ENCODE measurements around the gene RSKR. TPM values are rescaled to one million over a fixed set of nuclear protein-coding genes. Genes with fewer than 3 reads are reported as not detected.

Gene RSKR
- total and polyA plus RNA-seq, 9 of the 15 experiments (the other 6 are each of a cell fraction or from before 2014, with no cell fraction given), result 1.4 to 42.3 (median 16.2) TPM

DNA sequence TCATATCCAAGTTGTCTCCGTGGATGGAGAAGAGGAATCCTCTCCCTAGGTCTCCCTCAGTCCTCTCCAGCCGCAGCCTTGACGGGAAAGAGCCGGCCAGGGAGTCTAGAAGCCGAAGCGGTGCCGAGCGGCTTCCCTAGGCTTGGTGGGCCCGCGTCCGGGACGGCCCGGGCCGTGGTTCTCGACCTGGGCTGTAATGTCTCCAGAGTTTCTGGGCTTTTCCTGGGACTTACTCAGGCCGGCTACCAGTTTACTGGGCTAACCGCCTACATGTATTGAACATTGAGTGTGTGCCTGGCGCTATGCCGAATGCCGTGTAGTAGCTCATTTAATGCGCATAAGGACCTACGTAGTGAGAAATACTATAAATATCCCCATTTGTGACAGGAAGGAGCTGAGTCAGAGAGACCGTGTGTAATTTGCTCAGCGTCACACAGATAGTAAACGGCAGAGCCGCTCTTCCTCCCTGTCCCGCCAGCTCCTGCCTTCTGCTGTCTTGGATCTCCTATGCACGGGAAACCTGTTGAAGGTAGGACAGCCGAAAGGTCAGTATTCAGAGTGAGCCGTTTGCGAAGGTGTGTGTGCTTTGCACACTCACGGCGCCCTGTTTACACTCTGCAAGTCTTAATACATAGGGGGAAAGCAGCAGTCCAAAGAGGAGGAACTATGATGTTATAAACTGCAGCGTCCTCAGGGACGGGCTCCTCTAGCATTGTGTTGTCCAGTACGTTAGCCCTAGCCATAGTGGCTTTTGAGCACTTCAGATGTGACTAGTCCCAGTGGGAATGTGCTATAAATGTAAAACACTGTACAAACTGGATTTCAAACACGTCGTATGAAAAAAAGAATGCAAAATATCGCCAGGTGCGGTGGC lies 14.4 kb downstream of the RSKR start (continued):
- TF ChIP-seq, protein P1, sequence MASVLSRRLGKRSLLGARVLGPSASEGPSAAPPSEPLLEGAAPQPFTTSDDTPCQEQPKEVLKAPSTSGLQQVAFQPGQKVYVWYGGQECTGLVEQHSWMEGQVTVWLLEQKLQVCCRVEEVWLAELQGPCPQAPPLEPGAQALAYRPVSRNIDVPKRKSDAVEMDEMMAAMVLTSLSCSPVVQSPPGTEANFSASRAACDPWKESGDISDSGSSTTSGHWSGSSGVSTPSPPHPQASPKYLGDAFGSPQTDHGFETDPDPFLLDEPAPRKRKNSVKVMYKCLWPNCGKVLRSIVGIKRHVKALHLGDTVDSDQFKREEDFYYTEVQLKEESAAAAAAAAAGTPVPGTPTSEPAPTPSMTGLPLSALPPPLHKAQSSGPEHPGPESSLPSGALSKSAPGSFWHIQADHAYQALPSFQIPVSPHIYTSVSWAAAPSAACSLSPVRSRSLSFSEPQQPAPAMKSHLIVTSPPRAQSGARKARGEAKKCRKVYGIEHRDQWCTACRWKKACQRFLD (CRISPR knock-in tag; IDR thresholded peaks at IDR 0.05), result no peak
- peak; percentile 79 for TF ChIP-seq BCOR (IDR thresholded peaks at IDR 0.05)
- TF ChIP-seq TARDBP (IDR thresholded peaks at IDR 0.05), result peak; percentile 20; the same call in 1 of the 2 replicates
- TF ChIP-seq GTF2E2 (tag; IDR thresholded peaks at IDR 0.05), result no peak; the same call in 1 of the 2 replicates
- TF ChIP-seq ZNF239 (CRISPR knock-in tag; IDR thresholded peaks at IDR 0.05), result no peak
- peak in 1 of 2 experiments; percentile 37; a peak in 1 of 3 replicates for TF ChIP-seq CBX3 (IDR thresholded peaks at IDR 0.05; ENCODE audit: borderline replicate concordance in 1 of 2, low read length in 2 of 2)
- TF ChIP-seq MEIS2 (IDR thresholded peaks at IDR 0.05; ENCODE audit: partially characterized antibody), result peak; percentile 94
- TF ChIP-seq, protein P2, sequence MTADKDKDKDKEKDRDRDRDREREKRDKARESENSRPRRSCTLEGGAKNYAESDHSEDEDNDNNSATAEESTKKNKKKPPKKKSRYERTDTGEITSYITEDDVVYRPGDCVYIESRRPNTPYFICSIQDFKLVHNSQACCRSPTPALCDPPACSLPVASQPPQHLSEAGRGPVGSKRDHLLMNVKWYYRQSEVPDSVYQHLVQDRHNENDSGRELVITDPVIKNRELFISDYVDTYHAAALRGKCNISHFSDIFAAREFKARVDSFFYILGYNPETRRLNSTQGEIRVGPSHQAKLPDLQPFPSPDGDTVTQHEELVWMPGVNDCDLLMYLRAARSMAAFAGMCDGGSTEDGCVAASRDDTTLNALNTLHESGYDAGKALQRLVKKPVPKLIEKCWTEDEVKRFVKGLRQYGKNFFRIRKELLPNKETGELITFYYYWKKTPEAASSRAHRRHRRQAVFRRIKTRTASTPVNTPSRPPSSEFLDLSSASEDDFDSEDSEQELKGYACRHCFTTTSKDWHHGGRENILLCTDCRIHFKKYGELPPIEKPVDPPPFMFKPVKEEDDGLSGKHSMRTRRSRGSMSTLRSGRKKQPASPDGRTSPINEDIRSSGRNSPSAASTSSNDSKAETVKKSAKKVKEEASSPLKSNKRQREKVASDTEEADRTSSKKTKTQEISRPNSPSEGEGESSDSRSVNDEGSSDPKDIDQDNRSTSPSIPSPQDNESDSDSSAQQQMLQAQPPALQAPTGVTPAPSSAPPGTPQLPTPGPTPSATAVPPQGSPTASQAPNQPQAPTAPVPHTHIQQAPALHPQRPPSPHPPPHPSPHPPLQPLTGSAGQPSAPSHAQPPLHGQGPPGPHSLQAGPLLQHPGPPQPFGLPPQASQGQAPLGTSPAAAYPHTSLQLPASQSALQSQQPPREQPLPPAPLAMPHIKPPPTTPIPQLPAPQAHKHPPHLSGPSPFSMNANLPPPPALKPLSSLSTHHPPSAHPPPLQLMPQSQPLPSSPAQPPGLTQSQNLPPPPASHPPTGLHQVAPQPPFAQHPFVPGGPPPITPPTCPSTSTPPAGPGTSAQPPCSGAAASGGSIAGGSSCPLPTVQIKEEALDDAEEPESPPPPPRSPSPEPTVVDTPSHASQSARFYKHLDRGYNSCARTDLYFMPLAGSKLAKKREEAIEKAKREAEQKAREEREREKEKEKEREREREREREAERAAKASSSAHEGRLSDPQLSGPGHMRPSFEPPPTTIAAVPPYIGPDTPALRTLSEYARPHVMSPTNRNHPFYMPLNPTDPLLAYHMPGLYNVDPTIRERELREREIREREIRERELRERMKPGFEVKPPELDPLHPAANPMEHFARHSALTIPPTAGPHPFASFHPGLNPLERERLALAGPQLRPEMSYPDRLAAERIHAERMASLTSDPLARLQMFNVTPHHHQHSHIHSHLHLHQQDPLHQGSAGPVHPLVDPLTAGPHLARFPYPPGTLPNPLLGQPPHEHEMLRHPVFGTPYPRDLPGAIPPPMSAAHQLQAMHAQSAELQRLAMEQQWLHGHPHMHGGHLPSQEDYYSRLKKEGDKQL (CRISPR knock-in tag; IDR thresholded peaks at IDR 0.05; ENCODE audit: borderline replicate concordance), result peak; percentile 87; the same call in 1 of the 2 replicates
- no peak for TF ChIP-seq SMAD1 (IDR thresholded peaks at IDR 0.05; ENCODE audit: low read depth, low read length, partially characterized antibody)
- TF ChIP-seq NEUROD1 (IDR thresholded peaks at IDR 0.05; ENCODE audit: borderline replicate concordance, low read depth, low read length, partially characterized antibody), result no peak
- 0 out of 2 replicates have a peak, but pooled peaks have one; percentile 32 for TF ChIP-seq MYNN (IDR thresholded peaks at IDR 0.05)
- TF ChIP-seq MYNN (CRISPR knock-in tag; IDR thresholded peaks at IDR 0.05), result no peak
- TF ChIP-seq, protein P3, sequence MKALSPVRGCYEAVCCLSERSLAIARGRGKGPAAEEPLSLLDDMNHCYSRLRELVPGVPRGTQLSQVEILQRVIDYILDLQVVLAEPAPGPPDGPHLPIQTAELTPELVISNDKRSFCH (CRISPR knock-in tag; IDR thresholded peaks at IDR 0.05), result no peak
- TF ChIP-seq, protein P3 (tag; IDR thresholded peaks at IDR 0.05), result no peak
- no peak for TF ChIP-seq POLR2B (IDR thresholded peaks at IDR 0.05; ENCODE audit: low read depth, partially characterized antibody)
- no peak; the same call in none of the 2 replicates for TF ChIP-seq ZNF263 (CRISPR knock-in tag; IDR thresholded peaks at IDR 0.05; ENCODE audit: borderline replicate concordance)
- peak; percentile 50 to 84; a peak in 3 of 4 replicates for TF ChIP-seq FOXK2 (conservative IDR thresholded peaks at IDR 0.05 in 1 of 2, IDR thresholded peaks at IDR 0.05 in 1 of 2; ENCODE audit: low read depth in 2 of 2)
- TF ChIP-seq FOSL1 (tag; conservative IDR thresholded peaks at IDR 0.05), result peak; percentile 81
- TF ChIP-seq, protein P4, sequence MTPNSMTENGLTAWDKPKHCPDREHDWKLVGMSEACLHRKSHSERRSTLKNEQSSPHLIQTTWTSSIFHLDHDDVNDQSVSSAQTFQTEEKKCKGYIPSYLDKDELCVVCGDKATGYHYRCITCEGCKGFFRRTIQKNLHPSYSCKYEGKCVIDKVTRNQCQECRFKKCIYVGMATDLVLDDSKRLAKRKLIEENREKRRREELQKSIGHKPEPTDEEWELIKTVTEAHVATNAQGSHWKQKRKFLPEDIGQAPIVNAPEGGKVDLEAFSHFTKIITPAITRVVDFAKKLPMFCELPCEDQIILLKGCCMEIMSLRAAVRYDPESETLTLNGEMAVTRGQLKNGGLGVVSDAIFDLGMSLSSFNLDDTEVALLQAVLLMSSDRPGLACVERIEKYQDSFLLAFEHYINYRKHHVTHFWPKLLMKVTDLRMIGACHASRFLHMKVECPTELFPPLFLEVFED (CRISPR knock-in tag; conservative IDR thresholded peaks at IDR 0.05), result no peak

Data from K562 (cell line).